Uterus (tissue), 4 donors: ENCODE measurements around the gene SUGCT. TPM values are rescaled to one million over a fixed set of nuclear protein-coding genes. Genes with fewer than 3 reads are reported as not detected.
"Not testable (repeated sequence)": the region's sequence is repeated elsewhere in the genome, so short reads cannot be mapped to it uniquely, and the experiment has no call there.

Experiments
- DNase-seq, 2 donors: peaks; one replicate each; pipeline ENCODE4 v3.0.0-alpha.2; 2019 to 2020
- H3K27ac ChIP-seq, 2 donors: fragments of 200-600 bp; sonication (generic); 1 replicate in 1 of 2; 2 replicates in 1 of 2; pipeline ENCODE4 v1.5.1; 2016 to 2018
- H3K27me3 ChIP-seq, 2 donors: fragments of 200-600 bp; sonication (generic); one replicate each; pipeline ENCODE4 v1.5.1; 2018 to 2019; ENCODE audit warnings: control low read depth in 1 of 2
- H3K36me3 ChIP-seq, 2 donors: fragments of 200-600 bp; sonication (generic); one replicate each; pipeline ENCODE4 v1.5.1; 2019; ENCODE audit warnings: control low read depth in 1 of 2
- H3K4me1 ChIP-seq, 2 donors: fragments of 200-600 bp; sonication (generic); one replicate each; pipeline ENCODE4 v1.5.1; 2018 to 2019; ENCODE audit warnings: control low read depth in 1 of 2
- H3K4me3 ChIP-seq, 2 donors: fragments of 200-600 bp; sonication (generic); 1 replicate in 1 of 2; 2 replicates in 1 of 2; pipeline ENCODE4 v1.5.1; 2018 to 2019; ENCODE audit warnings: mild to moderate bottlenecking in 1 of 2
- H3K9me3 ChIP-seq, 2 donors: fragments of 200-600 bp; sonication (generic); one replicate each; pipeline ENCODE4 v1.5.1; 2019; ENCODE audit warnings: control low read depth in 1 of 2
- CTCF ChIP-seq, 4 experiments: fragments of 200-600 bp in 2 of 4; fragments of 450-650 bp in 2 of 4; sonication (generic) in 2 of 4; IDR thresholded peaks; one replicate each; pipeline ENCODE4 v1.5.1; 2016 to 2019; ENCODE audit warnings: antibody characterized with exemption in 4 of 4, mild to moderate bottlenecking in 2 of 4, moderate library complexity in 1 of 4
- POLR2A ChIP-seq, 2 donors: fragments of 450-650 bp; IDR thresholded peaks; one replicate each; pipeline ENCODE4 v1.6.1; 2016; ENCODE audit warnings: antibody characterized with exemption in 2 of 2, mild to moderate bottlenecking in 1 of 2, moderate library complexity in 1 of 2
- intact Hi-C: fragments of 100-400 bp; cut with DNase I; formaldehyde crosslinking; loops from one replicate; pipeline ENCODE4 v1.15.1; 2023; ENCODE audit warnings: low total_unique reads
- total RNA-seq, 4 donors: library from RNA; depleted of rRNA in 3 of 4; stranded (reverse); fragments of >200 nt in 3 of 4; gene quantifications; one replicate each; pipeline versions ENCODE4 v1.1.0 to v1.2.4, GENCODE V29; 2014 to 2023
- donor health status: DM: yes; HTN: yes; CAD: no.

The SUGCT gene
- total RNA-seq, 4 donors from 2014 or later, result 2.0 to 9.6 (median 6.3) TPM; not detected in 1

GRCh38 chr7:40612298-40612697 is 477.5 kb downstream of the SUGCT start:
- intact Hi-C loops, result no loop called here
- no peaks in the 10 kb centered on the region for H3K27me3 ChIP-seq

GRCh38 chr7:40619647-40620046 is 484.8 kb downstream of the SUGCT start:
- H3K36me3 ChIP-seq, result no peaks in the 10 kb centered on the region
- no peaks in the 10 kb centered on the region for H3K9me3 ChIP-seq
- H3K4me1 ChIP-seq, result peaks cover 0 to 6% of the 10 kb centered on the region in 2 donors
- H3K4me3 ChIP-seq, result no peak overlapping the region
- no peak overlapping the region for H3K27ac ChIP-seq
- DNase-seq, result no peak
- no peaks in the 10 kb centered on the region for H3K27me3 ChIP-seq
- TF ChIP-seq POLR2A (IDR thresholded peaks at IDR 0.05) (no peak), CTCF (IDR thresholded peaks at IDR 0.05) (no peak)
- intact Hi-C loops, result no loop called here

More at GRCh38 chr7:40612298-40612697, 477.5 kb downstream of the SUGCT start:
- Histone ChIP-seq H3K9me3 (no peaks in the 10 kb centered on the region), H3K4me1 (no peaks in the 10 kb centered on the region), H3K36me3 (no peaks in the 10 kb centered on the region), H3K4me3 (no peak overlapping the region), H3K27ac (no peak overlapping the region)
- TF ChIP-seq CTCF (IDR thresholded peaks at IDR 0.05) (no peak), POLR2A (IDR thresholded peaks at IDR 0.05) (no peak)
- no peak for DNase-seq

- no peak overlapping the region for H3K4me3 ChIP-seq
- TF ChIP-seq POLR2A (IDR thresholded peaks at IDR 0.05), result no peak
- H3K4me1 ChIP-seq, result peaks cover 0 to 8% of the 10 kb centered on the region in 2 donors
- H3K36me3 ChIP-seq, result no peaks in the 10 kb centered on the region
- no peak for DNase-seq
- no peaks in the 10 kb centered on the region for H3K9me3 ChIP-seq
- H3K27me3 ChIP-seq, result no peaks in the 10 kb centered on the region
- intact Hi-C loops, result no loop called here
- H3K27ac ChIP-seq, result no peak overlapping the region
Observed at GRCh38 chr7:40621592-40621998, 486.8 kb downstream of the SUGCT start.

GRCh38 chr7:40622941-40623501 is 488.2 kb downstream of the SUGCT start:
- peaks cover 0 to 8% of the 10 kb centered on the region in 2 donors for H3K4me1 ChIP-seq
- no peak overlapping the region for H3K4me3 ChIP-seq
- H3K27ac ChIP-seq, result no peak overlapping the region
- TF ChIP-seq CTCF (IDR thresholded peaks at IDR 0.05), result no peak
- H3K9me3 ChIP-seq, result no peaks in the 10 kb centered on the region
- intact Hi-C loops, result no loop called here
- H3K36me3 ChIP-seq, result no peaks in the 10 kb centered on the region
- DNase-seq, result no peak
- no peaks in the 10 kb centered on the region for H3K27me3 ChIP-seq

GRCh38 chr7:40623863-40624262 is 489.1 kb downstream of the SUGCT start:
- TF ChIP-seq CTCF (IDR thresholded peaks at IDR 0.05) (no peak), POLR2A (IDR thresholded peaks at IDR 0.05) (no peak)
- no peak for DNase-seq
- Histone ChIP-seq H3K27ac (no peak overlapping the region), H3K4me1 (peaks cover 0 to 8% of the 10 kb centered on the region in 2 donors), H3K27me3 (no peaks in the 10 kb centered on the region), H3K4me3 (no peak overlapping the region), H3K36me3 (no peaks in the 10 kb centered on the region), H3K9me3 (no peaks in the 10 kb centered on the region)
- intact Hi-C loops, result no loop called here

- DNase-seq, H3K27ac ChIP-seq, H3K9me3 ChIP-seq, H3K4me1 ChIP-seq, H3K36me3 ChIP-seq, H3K4me3 ChIP-seq, intact Hi-C loops, H3K27me3 ChIP-seq: not testable (repeated sequence)
Observed at GRCh38 chr7:40627361-40627760, 492.6 kb downstream of the SUGCT start.
